Spleen (tissue), 7 donors: ENCODE data around the gene RIOK2.

Experiments used
- POLR2AphosphoS5 ChIP-seq, 3 donors: sonication (generic); formaldehyde crosslinking; IDR thresholded peaks; one replicate each; pipeline ENCODE4 v1.5.1; 2017; ENCODE audit warnings: antibody characterized with exemption in 3 of 3
- TF ChIP-seq, protein P1 (sequence below), 11 experiments: fragments of 200-600 bp in 7 of 11; fragments of 450-650 bp in 4 of 11; sonication (generic) in 4 of 11; IDR thresholded peaks in 8 of 11; conservative IDR thresholded peaks in 3 of 11; 1 replicate in 7 of 11; 2 replicates in 4 of 11; pipeline versions ENCODE4 v1.4.0 to v1.8.0; 2016 to 2021; ENCODE audit warnings: antibody characterized with exemption in 11 of 11, inconsistent platforms in 4 of 11, mild to moderate bottlenecking in 1 of 11
- donor health status: DM: no; HTN: no; CAD: no; lungs with moderate emphysema.
- donor health status: DM: no; HTN: no; CAD: no.
- donor health status: DM: no; HTN: no; CAD: no.

- TF ChIP-seq, protein P1, sequence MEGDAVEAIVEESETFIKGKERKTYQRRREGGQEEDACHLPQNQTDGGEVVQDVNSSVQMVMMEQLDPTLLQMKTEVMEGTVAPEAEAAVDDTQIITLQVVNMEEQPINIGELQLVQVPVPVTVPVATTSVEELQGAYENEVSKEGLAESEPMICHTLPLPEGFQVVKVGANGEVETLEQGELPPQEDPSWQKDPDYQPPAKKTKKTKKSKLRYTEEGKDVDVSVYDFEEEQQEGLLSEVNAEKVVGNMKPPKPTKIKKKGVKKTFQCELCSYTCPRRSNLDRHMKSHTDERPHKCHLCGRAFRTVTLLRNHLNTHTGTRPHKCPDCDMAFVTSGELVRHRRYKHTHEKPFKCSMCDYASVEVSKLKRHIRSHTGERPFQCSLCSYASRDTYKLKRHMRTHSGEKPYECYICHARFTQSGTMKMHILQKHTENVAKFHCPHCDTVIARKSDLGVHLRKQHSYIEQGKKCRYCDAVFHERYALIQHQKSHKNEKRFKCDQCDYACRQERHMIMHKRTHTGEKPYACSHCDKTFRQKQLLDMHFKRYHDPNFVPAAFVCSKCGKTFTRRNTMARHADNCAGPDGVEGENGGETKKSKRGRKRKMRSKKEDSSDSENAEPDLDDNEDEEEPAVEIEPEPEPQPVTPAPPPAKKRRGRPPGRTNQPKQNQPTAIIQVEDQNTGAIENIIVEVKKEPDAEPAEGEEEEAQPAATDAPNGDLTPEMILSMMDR (IDR thresholded peaks at IDR 0.05 in 8 of 11, conservative IDR thresholded peaks at IDR 0.05 in 3 of 11) = no peak
- no peak for TF ChIP-seq POLR2AphosphoS5 (IDR thresholded peaks at IDR 0.05)
These were observed 11.3 kb upstream of the RIOK2 start for GRCh38 chr5:97194366-97194765.
